CD8-positive, alpha-beta memory T cell (primary cell): Measurements from ENCODE around the gene TTC3. TPM values are rescaled to one million over a fixed set of nuclear protein-coding genes. Genes with fewer than 3 reads are reported as not detected.
"Not testable (repeated sequence)": the region's sequence is repeated elsewhere in the genome, so short reads cannot be mapped to it uniquely, and the experiment has no call there.

Experiments
- CTCF ChIA-PET: fragments of 350-600 bp; sonication (Branson Sonifier 250); formaldehyde crosslinking; loops from one replicate; lab custom pipeline; 2021; ENCODE audit warnings: antibody characterized with exemption; lab: Charles Lee
- POLR2A ChIA-PET: fragments of 350-600 bp; sonication (Branson Sonifier 250); formaldehyde crosslinking; loops from one replicate; lab custom pipeline; 2021; ENCODE audit warnings: antibody characterized with exemption; lab: Charles Lee
- DNase-seq, 5 donors: peaks; one replicate each; pipeline versions ENCODE4 v3.0.0 to v3.0.0-alpha.2; 2020 to 2022; ENCODE audit warnings: mixed read lengths in 1 of 5
- H3K27ac ChIP-seq: one replicate; pipeline ENCODE4 v1.7.0; 2013; ENCODE audit warnings: low read depth, mild to moderate bottlenecking, low read length, moderate library complexity
- H3K27me3 ChIP-seq: 2 replicates; pipeline ENCODE4 v1.7.0; 2013; ENCODE audit warnings: low read length, mild to moderate bottlenecking; ENCODE audit not compliant: insufficient read depth, poor library complexity, severe bottlenecking
- H3K36me3 ChIP-seq: 2 replicates; pipeline ENCODE4 v1.7.0; 2013; ENCODE audit warnings: mild to moderate bottlenecking, low read length, moderate library complexity; ENCODE audit not compliant: insufficient read depth
- H3K4me1 ChIP-seq: 2 replicates; pipeline ENCODE4 v1.7.0; 2013; ENCODE audit warnings: mild to moderate bottlenecking, low read length, moderate library complexity; ENCODE audit not compliant: insufficient read depth
- H3K4me3 ChIP-seq: 2 replicates; pipeline ENCODE4 v1.7.0; 2013; ENCODE audit warnings: mild to moderate bottlenecking, low read length
- H3K9me3 ChIP-seq: 2 replicates; pipeline ENCODE4 v1.7.0; 2013; ENCODE audit warnings: mild to moderate bottlenecking, low read length
- H3K27ac Mint-ChIP-seq, 8 donors: one replicate each; pipeline ENCODE4 v1.8.0; 2020 to 2021; ENCODE audit warnings: mixed read lengths in 8 of 8, mild to moderate bottlenecking in 6 of 8, inconsistent platforms in 3 of 8, moderate library complexity in 3 of 8
- H3K27me3 Mint-ChIP-seq, 2 donors: one replicate each; pipeline ENCODE4 v1.8.0; 2020 to 2021; ENCODE audit warnings: mixed read lengths in 2 of 2, mild to moderate bottlenecking in 1 of 2, moderate library complexity in 1 of 2
- H3K36me3 Mint-ChIP-seq, 3 donors: one replicate each; pipeline ENCODE4 v1.8.0; 2020 to 2021; ENCODE audit warnings: mixed read lengths in 3 of 3, inconsistent platforms in 1 of 3, mild to moderate bottlenecking in 1 of 3
- H3K4me1 Mint-ChIP-seq, 3 donors: one replicate each; pipeline ENCODE4 v1.8.0; 2020 to 2021; ENCODE audit warnings: mixed read lengths in 3 of 3, inconsistent platforms in 1 of 3, mild to moderate bottlenecking in 1 of 3
- H3K4me3 Mint-ChIP-seq, 7 donors: one replicate each; pipeline ENCODE4 v1.8.0; 2020 to 2021; ENCODE audit warnings: mixed read lengths in 7 of 7, mild to moderate bottlenecking in 6 of 7, moderate library complexity in 4 of 7, inconsistent platforms in 2 of 7
- H3K9me3 Mint-ChIP-seq, 5 donors: one replicate each; pipeline ENCODE4 v1.8.0; 2020 to 2022; ENCODE audit warnings: mixed read lengths in 5 of 5, mild to moderate bottlenecking in 3 of 5, moderate library complexity in 2 of 5, inconsistent platforms in 1 of 5
- polyA plus RNA-seq: library from polyadenylated mRNA; unstranded; fragments of 300-500 nt; fragmentation: Illumina TruSeq; gene quantifications from one replicate; pipeline ENCODE4 v1.2.3, GENCODE V29; 2021
- total RNA-seq, 2 experiments: library from RNA; stranded (reverse); gene quantifications; one replicate each; pipeline ENCODE4 v1.2.3, GENCODE V29; 2021

The TTC3 gene
- total and polyA plus RNA-seq, 3 experiments from 2014 or later: 53.0 to 108 (median 54.5) TPM

GRCh38 chr21:37047079-37047478, 26.0 kb upstream of the TTC3 start:
- peaks cover 9 to 10% (median 10%) of the 10 kb centered on the region in 3 donors for H3K4me1 Mint-ChIP-seq
- H3K4me1 ChIP-seq: peaks cover 4% of the 10 kb centered on the region
- H3K36me3 ChIP-seq: no peaks in the 10 kb centered on the region
- no peaks in the 10 kb centered on the region for H3K9me3 Mint-ChIP-seq
- no peak overlapping the region for H3K27ac Mint-ChIP-seq
- H3K27me3 ChIP-seq: no peaks in the 10 kb centered on the region
- H3K27ac ChIP-seq: no peak overlapping the region
- H3K4me3 Mint-ChIP-seq: no peak overlapping the region
- H3K36me3 Mint-ChIP-seq: peaks cover 0 to 3% (median 0%) of the 10 kb centered on the region in 3 donors
- no peak overlapping the region for H3K4me3 ChIP-seq
- peaks cover 10 to 22% of the 10 kb centered on the region in 2 donors for H3K27me3 Mint-ChIP-seq
- ChIA-PET POLR2A (no interaction called here), CTCF (interaction anchor here (1.4 kb wide), 1 partner anchor 57 kb away, joined by 3 read pairs; no protein-coding TSS in a partner anchor)
- DNase-seq: no peak
- H3K9me3 ChIP-seq: no peaks in the 10 kb centered on the region

- H3K4me3 ChIP-seq, H3K4me3 Mint-ChIP-seq, H3K27ac Mint-ChIP-seq, H3K4me1 Mint-ChIP-seq, H3K27ac ChIP-seq, POLR2A ChIA-PET, H3K36me3 Mint-ChIP-seq, H3K4me1 ChIP-seq, H3K9me3 ChIP-seq, H3K9me3 Mint-ChIP-seq, H3K27me3 ChIP-seq, DNase-seq, H3K36me3 ChIP-seq, CTCF ChIA-PET: not testable (repeated sequence)
- H3K27me3 Mint-ChIP-seq: peaks cover 10 to 20% of the 10 kb centered on the region in 2 donors
These were observed 23.3 kb upstream of the TTC3 start for GRCh38 chr21:37049741-37050140.

GRCh38 chr21:37055271-37055855, 17.7 kb upstream of the TTC3 start:
- H3K27ac Mint-ChIP-seq: no peak overlapping the region
- no peak for DNase-seq
- CTCF ChIA-PET: interaction anchor here (1.2 kb wide), 1 partner anchor 11 kb away, joined by 3 read pairs; no protein-coding TSS in a partner anchor

GRCh38 chr21:37057614-37058013, 15.4 kb upstream of the TTC3 start:
- CTCF ChIA-PET: no interaction called here
- H3K4me1 Mint-ChIP-seq: no peaks in the 10 kb centered on the region

More at GRCh38 chr21:37055271-37055855, 17.7 kb upstream of the TTC3 start:
- Histone ChIP-seq H3K36me3 (no peaks in the 10 kb centered on the region), H3K4me1 (no peaks in the 10 kb centered on the region), H3K4me3 (no peak overlapping the region), H3K27ac (no peak overlapping the region), H3K27me3 (no peaks in the 10 kb centered on the region), H3K9me3 (no peaks in the 10 kb centered on the region)
- POLR2A ChIA-PET: no interaction called here
- Mint-ChIP-seq H3K27me3 (peaks cover 4 to 6% of the 10 kb centered on the region in 2 donors), H3K9me3 (no peaks in the 10 kb centered on the region), H3K36me3 (peaks cover 0 to 3% (median 0%) of the 10 kb centered on the region in 3 donors), H3K4me1 (no peaks in the 10 kb centered on the region), H3K4me3 (no peak overlapping the region)

GRCh38 chr21:37058261-37058660, 14.8 kb upstream of the TTC3 start:
- H3K4me1 Mint-ChIP-seq: no peaks in the 10 kb centered on the region
- Histone ChIP-seq H3K9me3 (no peaks in the 10 kb centered on the region), H3K4me1 (no peaks in the 10 kb centered on the region), H3K36me3 (no peaks in the 10 kb centered on the region), H3K27me3 (no peaks in the 10 kb centered on the region), H3K4me3 (no peak overlapping the region), H3K27ac (no peak overlapping the region)
- H3K27ac Mint-ChIP-seq: no peak overlapping the region
- DNase-seq: no peak
- H3K9me3 Mint-ChIP-seq: no peaks in the 10 kb centered on the region
- no peaks in the 10 kb centered on the region for H3K36me3 Mint-ChIP-seq
- CTCF ChIA-PET: no interaction called here
- H3K4me3 Mint-ChIP-seq: no peak overlapping the region
- POLR2A ChIA-PET: no interaction called here
- H3K27me3 Mint-ChIP-seq: peaks cover 0 to 3% of the 10 kb centered on the region in 2 donors

More at GRCh38 chr21:37057614-37058013, 15.4 kb upstream of the TTC3 start:
- peaks cover 0 to 3% of the 10 kb centered on the region in 2 donors for H3K27me3 Mint-ChIP-seq
- H3K4me1 ChIP-seq: no peaks in the 10 kb centered on the region
- POLR2A ChIA-PET: no interaction called here
- no peak overlapping the region for H3K4me3 Mint-ChIP-seq
- H3K27ac ChIP-seq: no peak overlapping the region
- no peak for DNase-seq
- H3K27me3 ChIP-seq: no peaks in the 10 kb centered on the region
- H3K27ac Mint-ChIP-seq: no peak overlapping the region
- H3K9me3 Mint-ChIP-seq: no peaks in the 10 kb centered on the region
- H3K4me3 ChIP-seq: no peak overlapping the region
- H3K36me3 ChIP-seq: no peaks in the 10 kb centered on the region
- no peaks in the 10 kb centered on the region for H3K36me3 Mint-ChIP-seq
- H3K9me3 ChIP-seq: no peaks in the 10 kb centered on the region

GRCh38 chr21:37059181-37059580, 13.9 kb upstream of the TTC3 start:
- no peaks in the 10 kb centered on the region for H3K9me3 ChIP-seq
- no peak overlapping the region for H3K27ac Mint-ChIP-seq
- H3K4me3 ChIP-seq: no peak overlapping the region
- peaks cover 0 to 3% of the 10 kb centered on the region in 2 donors for H3K27me3 Mint-ChIP-seq
- no peaks in the 10 kb centered on the region for H3K27me3 ChIP-seq
- no peak overlapping the region for H3K27ac ChIP-seq
- H3K36me3 ChIP-seq: no peaks in the 10 kb centered on the region
- no peak overlapping the region for H3K4me3 Mint-ChIP-seq
- no peaks in the 10 kb centered on the region for H3K4me1 Mint-ChIP-seq
- POLR2A ChIA-PET: no interaction called here
- no peaks in the 10 kb centered on the region for H3K4me1 ChIP-seq
- CTCF ChIA-PET: no interaction called here
- H3K36me3 Mint-ChIP-seq: no peaks in the 10 kb centered on the region
- H3K9me3 Mint-ChIP-seq: no peaks in the 10 kb centered on the region
- no peak for DNase-seq

GRCh38 chr21:37060296-37060695, 12.8 kb upstream of the TTC3 start:
- ChIA-PET POLR2A (no interaction called here), CTCF (no interaction called here)
- Histone ChIP-seq H3K4me3 (no peak overlapping the region), H3K36me3 (no peaks in the 10 kb centered on the region), H3K4me1 (no peaks in the 10 kb centered on the region), H3K27me3 (no peaks in the 10 kb centered on the region), H3K9me3 (no peaks in the 10 kb centered on the region), H3K27ac (no peak overlapping the region)
- no peaks in the 10 kb centered on the region for H3K9me3 Mint-ChIP-seq
- H3K36me3 Mint-ChIP-seq: peaks cover 0 to 10% (median 0%) of the 10 kb centered on the region in 3 donors
- DNase-seq: no peak
- H3K27me3 Mint-ChIP-seq: peaks cover 0 to 3% of the 10 kb centered on the region in 2 donors
- H3K27ac Mint-ChIP-seq: no peak overlapping the region
- no peak overlapping the region for H3K4me3 Mint-ChIP-seq
- no peaks in the 10 kb centered on the region for H3K4me1 Mint-ChIP-seq

GRCh38 chr21:37061926-37062592, 11.0 kb upstream of the TTC3 start:
- ChIA-PET CTCF (no interaction called here), POLR2A (no interaction called here)
- Mint-ChIP-seq H3K27ac (peak overlapping the region in 1 of 8 donors; percentile 61), H3K36me3 (peaks cover 0 to 23% (median 5%) of the 10 kb centered on the region in 3 donors), H3K27me3 (peaks cover 0 to 3% of the 10 kb centered on the region in 2 donors), H3K9me3 (no peaks in the 10 kb centered on the region), H3K4me3 (no peak overlapping the region), H3K4me1 (no peaks in the 10 kb centered on the region)
- Histone ChIP-seq H3K4me3 (no peak overlapping the region), H3K36me3 (no peaks in the 10 kb centered on the region), H3K27me3 (no peaks in the 10 kb centered on the region), H3K27ac (no peak overlapping the region), H3K4me1 (no peaks in the 10 kb centered on the region), H3K9me3 (no peaks in the 10 kb centered on the region)
- no peak for DNase-seq
